Omental fat pad (tissue), 4 donors: ENCODE measurements around the gene BANF2. TPM values are rescaled to one million over a fixed set of nuclear protein-coding genes. Genes with fewer than 3 reads are reported as not detected.

Source experiments
- ATAC-seq: fragments of 150-250 bp; one replicate; pipeline ENCODE4 v1.9.1; 2016; ENCODE audit warnings: mild to moderate bottlenecking, moderate library complexity; ENCODE audit not compliant: low FRiP score
- DNase-seq: peaks from one replicate; pipeline ENCODE4 v3.0.0-alpha.2; 2019; ENCODE audit warnings: low spot score
- CTCF ChIP-seq, 3 donors: fragments of 450-650 bp; IDR thresholded peaks; one replicate each; pipeline ENCODE4 v1.5.1; 2016 to 2017; ENCODE audit warnings: antibody characterized with exemption in 3 of 3, mild to moderate bottlenecking in 3 of 3, moderate library complexity in 2 of 3
- total RNA-seq, 4 donors: library from RNA; depleted of rRNA; stranded (reverse); fragments of >200 nt; gene quantifications; one replicate each; pipeline ENCODE4 v1.1.0, GENCODE V29; 2016

The BANF2 gene
- total RNA-seq, 4 donors from 2014 or later = not detected

GRCh38 chr20:17743677-17744076, 43.9 kb downstream of the BANF2 start:
- no peak for ATAC-seq
- no peak for DNase-seq
- TF ChIP-seq CTCF (IDR thresholded peaks at IDR 0.05) = no peak

GRCh38 chr20:17747431-17747846, 47.7 kb downstream of the BANF2 start:
- DNase-seq (no peak), ATAC-seq (peak; percentile 57)
- TF ChIP-seq CTCF (IDR thresholded peaks at IDR 0.05) = no peak

- DNase-seq (no peak), ATAC-seq (no peak)
- TF ChIP-seq CTCF (IDR thresholded peaks at IDR 0.05) = no peak
Observed at GRCh38 chr20:17748279-17748678, 48.5 kb downstream of the BANF2 start.

GRCh38 chr20:17749626-17749977, 49.8 kb downstream of the BANF2 start:
- no peak for TF ChIP-seq CTCF (IDR thresholded peaks at IDR 0.05)
- peak; percentile 53 for ATAC-seq
- DNase-seq = no peak

- TF ChIP-seq CTCF (IDR thresholded peaks at IDR 0.05) = no peak
- ATAC-seq (peak; percentile 45), DNase-seq (peak; percentile 28)
Observed at GRCh38 chr20:17749978-17750721, 50.4 kb downstream of the BANF2 start.

GRCh38 chr20:17750722-17751045, 50.9 kb downstream of the BANF2 start:
- ATAC-seq (no peak), DNase-seq (no peak)
- TF ChIP-seq CTCF (IDR thresholded peaks at IDR 0.05) = no peak

GRCh38 chr20:17751640-17752039, 51.9 kb downstream of the BANF2 start:
- DNase-seq (no peak), ATAC-seq (no peak)
- TF ChIP-seq CTCF (IDR thresholded peaks at IDR 0.05) = no peak
